Adrenal gland (tissue), 5 donors: ENCODE measurements around the gene BTBD7.

ENCODE experiments used
- POLR2A ChIP-seq, 2 donors: fragments of 450-650 bp; IDR thresholded peaks; one replicate each; pipeline ENCODE4 v1.6.1; 2017; ENCODE audit warnings: antibody characterized with exemption in 2 of 2, mild to moderate bottlenecking in 2 of 2, moderate library complexity in 1 of 2
- TF ChIP-seq, protein P1 (sequence below), 6 experiments: fragments of 450-650 bp in 4 of 6; fragments of 200-600 bp in 2 of 6; sonication (generic) in 1 of 6; IDR thresholded peaks; 1 replicate in 5 of 6; 2 replicates in 1 of 6; pipeline versions ENCODE4 v1.5.1 to v1.8.0; 2016 to 2021; ENCODE audit warnings: antibody characterized with exemption in 6 of 6, mild to moderate bottlenecking in 2 of 6, moderate library complexity in 1 of 6
- donor health status: DM: no; HTN: no; CAD: no.

DNA sequence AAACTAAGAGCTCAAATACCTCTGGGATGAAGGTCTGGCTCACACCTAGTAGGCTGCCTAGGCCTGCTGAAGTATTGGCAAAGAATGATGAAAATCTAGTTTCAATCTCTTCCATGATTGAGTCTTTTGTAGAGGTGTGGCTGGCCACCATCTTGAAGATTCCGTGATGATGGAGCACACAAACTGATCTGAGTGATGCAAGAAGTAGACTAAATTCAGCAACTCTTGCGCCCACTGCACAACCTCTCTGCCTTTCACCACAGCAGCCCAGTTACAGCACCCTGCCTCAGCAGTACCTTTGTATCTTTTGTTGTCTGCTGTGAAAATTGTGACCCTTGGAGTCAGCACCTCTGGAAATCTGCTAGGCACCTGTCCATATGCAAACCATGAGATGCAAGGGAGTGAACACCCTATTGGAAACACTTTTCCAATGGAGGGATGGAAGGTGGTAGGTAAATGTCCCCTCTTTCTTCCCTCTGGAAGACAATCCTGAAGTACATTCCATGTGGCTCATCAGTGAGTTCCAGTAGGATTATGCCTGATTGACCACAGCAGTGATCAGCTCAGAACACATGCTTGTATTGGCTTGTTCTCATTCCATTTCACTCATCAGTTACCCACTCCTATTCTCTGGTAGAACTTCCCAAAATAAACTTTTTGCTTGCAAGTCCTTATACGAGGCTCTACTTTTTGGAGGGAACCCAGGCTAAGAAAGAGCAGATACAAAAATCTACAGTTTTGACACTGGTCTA lies 58.6 kb downstream of the BTBD7 start:
- TF ChIP-seq, protein P1, sequence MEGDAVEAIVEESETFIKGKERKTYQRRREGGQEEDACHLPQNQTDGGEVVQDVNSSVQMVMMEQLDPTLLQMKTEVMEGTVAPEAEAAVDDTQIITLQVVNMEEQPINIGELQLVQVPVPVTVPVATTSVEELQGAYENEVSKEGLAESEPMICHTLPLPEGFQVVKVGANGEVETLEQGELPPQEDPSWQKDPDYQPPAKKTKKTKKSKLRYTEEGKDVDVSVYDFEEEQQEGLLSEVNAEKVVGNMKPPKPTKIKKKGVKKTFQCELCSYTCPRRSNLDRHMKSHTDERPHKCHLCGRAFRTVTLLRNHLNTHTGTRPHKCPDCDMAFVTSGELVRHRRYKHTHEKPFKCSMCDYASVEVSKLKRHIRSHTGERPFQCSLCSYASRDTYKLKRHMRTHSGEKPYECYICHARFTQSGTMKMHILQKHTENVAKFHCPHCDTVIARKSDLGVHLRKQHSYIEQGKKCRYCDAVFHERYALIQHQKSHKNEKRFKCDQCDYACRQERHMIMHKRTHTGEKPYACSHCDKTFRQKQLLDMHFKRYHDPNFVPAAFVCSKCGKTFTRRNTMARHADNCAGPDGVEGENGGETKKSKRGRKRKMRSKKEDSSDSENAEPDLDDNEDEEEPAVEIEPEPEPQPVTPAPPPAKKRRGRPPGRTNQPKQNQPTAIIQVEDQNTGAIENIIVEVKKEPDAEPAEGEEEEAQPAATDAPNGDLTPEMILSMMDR (IDR thresholded peaks at IDR 0.05) = no peak
- no peak for TF ChIP-seq POLR2A (IDR thresholded peaks at IDR 0.05)
